ENCODE measurements around the gene KIF16B.

The KIF16B gene

GRCh38 chr20:16363506-16364319 lies 209.5 kb downstream of the KIF16B start:
- no peak for DNase-seq (ENCODE audit: low read depth, low spot score)
- TF ChIP-seq CTCF (IDR thresholded peaks at IDR 0.05; ENCODE audit: insufficient read depth, low read length, missing control alignments): no peak
- H3K4me3 ChIP-seq (ENCODE audit: low read depth, low read length): no peak overlapping the region
- ChIA-PET CTCF (no interaction called here), POLR2A (no interaction called here)

GRCh38 chr20:16362642-16363041 lies 210.6 kb downstream of the KIF16B start:
- DNase-seq (ENCODE audit: low read depth, low spot score): no peak
- no peak for TF ChIP-seq CTCF (IDR thresholded peaks at IDR 0.05; ENCODE audit: insufficient read depth, low read length, missing control alignments)
- H3K4me3 ChIP-seq (ENCODE audit: low read depth, low read length): no peak overlapping the region
- ChIA-PET CTCF (no interaction called here), POLR2A (no interaction called here)

GRCh38 chr20:16360668-16361067 lies 212.6 kb downstream of the KIF16B start:
- ChIA-PET POLR2A (no interaction called here), CTCF (no interaction called here)
- TF ChIP-seq CTCF (IDR thresholded peaks at IDR 0.05; ENCODE audit: insufficient read depth, low read length, missing control alignments): no peak
- no peak overlapping the region for H3K4me3 ChIP-seq (ENCODE audit: low read depth, low read length)
- no peak for DNase-seq (ENCODE audit: low read depth, low spot score)

GRCh38 chr20:16353417-16353781 lies 219.8 kb downstream of the KIF16B start:
- no peak overlapping the region for H3K4me3 ChIP-seq (ENCODE audit: low read depth, low read length)
- CTCF ChIA-PET: no interaction called here
- POLR2A ChIA-PET: no interaction called here
- no peak for TF ChIP-seq CTCF (IDR thresholded peaks at IDR 0.05; ENCODE audit: insufficient read depth, low read length, missing control alignments)
- no peak for DNase-seq (ENCODE audit: low read depth, low spot score)

GRCh38 chr20:16352751-16353416 lies 220.4 kb downstream of the KIF16B start:
- ChIA-PET CTCF (no interaction called here), POLR2A (no interaction called here)
- DNase-seq (ENCODE audit: low read depth, low spot score): no peak
- no peak for TF ChIP-seq CTCF (IDR thresholded peaks at IDR 0.05; ENCODE audit: insufficient read depth, low read length, missing control alignments)
- no peak overlapping the region for H3K4me3 ChIP-seq (ENCODE audit: low read depth, low read length)

- no peak for TF ChIP-seq CTCF (IDR thresholded peaks at IDR 0.05; ENCODE audit: insufficient read depth, low read length, missing control alignments)
- ChIA-PET POLR2A (no interaction called here), CTCF (no interaction called here)
- H3K4me3 ChIP-seq (ENCODE audit: low read depth, low read length): no peak overlapping the region
- DNase-seq (ENCODE audit: low read depth, low spot score): no peak
Measured at GRCh38 chr20:16352321-16352720, 220.9 kb downstream of the KIF16B start.
